GM21423 (cell line): ENCODE data around the gene PTPDC1.
"Not testable (repeated sequence)": the region's sequence is repeated elsewhere in the genome, so short reads cannot be mapped to it uniquely, and the experiment has no call there.

ENCODE experiments used
- ATAC-seq: cut with Tn5 transposase; IDR thresholded peaks from one replicate; pipeline ENCODE4 v1.9.1; 2021; ENCODE audit warnings: mild to moderate bottlenecking, moderate library complexity; ENCODE audit not compliant: unreplicated experiment

PTPDC1 gene

DNA sequence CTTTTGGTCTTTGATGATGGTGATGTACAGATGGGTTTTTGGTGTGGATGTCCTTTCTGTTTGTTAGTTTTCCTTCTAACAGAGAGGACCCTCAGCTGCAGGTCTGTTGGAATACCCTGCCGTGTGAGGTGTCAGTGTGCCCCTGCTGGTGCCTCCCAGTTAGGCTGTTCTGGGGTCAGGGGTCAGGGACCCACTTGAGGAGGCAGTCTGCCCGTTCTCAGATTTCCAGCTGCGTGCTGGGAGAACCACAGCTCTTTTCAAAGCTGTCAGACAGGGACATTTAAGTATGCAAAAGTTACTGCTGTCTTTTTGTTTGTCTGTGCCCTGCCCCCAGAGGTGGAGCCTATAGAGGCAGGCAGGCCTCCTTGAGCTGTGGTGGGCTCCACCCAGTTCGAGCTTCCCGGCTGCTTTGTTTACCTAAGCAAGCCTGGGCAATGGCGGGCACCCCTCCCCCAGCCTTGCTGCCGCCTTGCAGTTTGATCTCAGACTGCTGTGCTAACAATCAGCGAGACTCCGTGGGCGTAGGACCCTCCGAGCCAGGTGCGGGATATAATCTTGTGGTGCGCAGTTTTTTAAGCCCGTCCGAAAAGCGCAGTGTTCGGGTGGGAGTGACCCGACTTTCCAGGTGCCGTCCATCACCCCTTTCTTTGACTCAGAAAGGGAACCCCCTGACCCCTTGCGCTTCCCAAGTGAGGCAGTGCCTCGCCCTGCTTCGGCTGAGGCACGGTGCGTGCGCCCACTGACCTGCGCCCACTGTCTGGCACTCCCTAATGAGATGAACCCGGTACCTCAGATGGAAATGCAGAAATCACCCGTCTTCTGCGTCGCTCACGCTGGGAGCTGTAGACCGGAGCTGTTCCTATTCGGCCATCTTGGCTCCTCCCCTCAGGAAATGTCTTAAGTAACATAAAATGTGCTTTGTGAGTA, 10.2 kb downstream of the PTPDC1 start:
- not testable (repeated sequence) for ATAC-seq

DNA sequence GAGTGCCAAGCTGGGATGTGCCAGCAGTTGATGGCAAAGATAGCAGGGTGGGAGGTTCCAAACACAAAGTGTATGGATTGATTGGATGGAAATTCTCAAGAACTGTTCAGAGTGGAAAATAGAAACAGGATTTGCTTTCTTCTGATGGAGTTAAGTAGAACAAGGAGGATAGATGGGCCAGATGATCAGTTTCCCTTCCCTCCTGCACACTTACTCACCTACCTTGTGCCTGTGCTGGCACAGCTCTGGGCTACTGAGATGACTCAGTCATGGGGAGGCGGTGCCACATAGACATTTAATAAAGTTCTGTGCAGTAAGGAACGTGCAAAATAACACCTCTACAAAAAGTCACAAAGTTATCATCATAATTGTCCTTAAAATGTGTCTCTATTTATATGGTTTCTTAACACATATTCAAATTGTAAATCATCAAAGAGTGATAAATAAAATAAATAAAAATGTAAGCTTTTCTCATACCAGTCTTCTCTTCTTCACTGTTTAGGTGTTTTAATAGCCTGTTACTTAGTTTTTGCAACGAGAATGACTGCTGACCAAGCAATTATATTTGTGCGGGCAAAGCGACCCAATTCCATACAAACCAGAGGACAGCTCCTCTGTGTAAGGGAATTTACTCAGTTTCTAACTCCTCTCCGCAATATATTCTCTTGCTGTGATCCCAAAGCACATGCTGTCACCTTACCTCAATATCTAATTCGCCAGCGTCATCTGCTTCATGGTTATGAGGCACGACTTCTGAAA, 12.7 kb downstream of the PTPDC1 start:
- ATAC-seq: no peak

DNA sequence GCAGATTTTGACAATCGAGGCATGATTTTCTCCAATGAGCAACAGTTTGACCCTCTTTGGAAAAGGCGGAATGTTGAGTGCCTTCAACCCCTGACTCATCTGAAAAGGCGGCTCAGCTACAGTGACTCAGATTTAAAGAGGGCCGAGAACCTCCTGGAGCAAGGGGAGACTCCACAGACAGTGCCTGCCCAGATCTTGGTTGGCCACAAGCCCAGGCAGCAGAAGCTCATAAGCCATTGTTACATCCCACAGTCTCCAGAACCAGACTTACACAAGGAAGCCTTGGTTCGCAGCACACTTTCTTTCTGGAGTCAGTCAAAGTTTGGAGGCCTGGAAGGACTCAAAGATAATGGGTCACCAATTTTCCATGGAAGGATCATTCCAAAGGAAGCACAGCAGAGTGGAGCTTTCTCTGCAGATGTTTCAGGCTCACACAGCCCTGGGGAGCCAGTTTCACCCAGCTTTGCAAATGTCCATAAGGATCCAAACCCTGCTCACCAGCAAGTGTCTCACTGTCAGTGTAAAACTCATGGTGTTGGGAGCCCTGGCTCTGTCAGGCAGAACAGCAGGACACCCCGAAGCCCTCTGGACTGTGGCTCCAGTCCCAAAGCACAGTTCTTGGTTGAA, 13.6 kb downstream of the PTPDC1 start:
- no peak for ATAC-seq

DNA sequence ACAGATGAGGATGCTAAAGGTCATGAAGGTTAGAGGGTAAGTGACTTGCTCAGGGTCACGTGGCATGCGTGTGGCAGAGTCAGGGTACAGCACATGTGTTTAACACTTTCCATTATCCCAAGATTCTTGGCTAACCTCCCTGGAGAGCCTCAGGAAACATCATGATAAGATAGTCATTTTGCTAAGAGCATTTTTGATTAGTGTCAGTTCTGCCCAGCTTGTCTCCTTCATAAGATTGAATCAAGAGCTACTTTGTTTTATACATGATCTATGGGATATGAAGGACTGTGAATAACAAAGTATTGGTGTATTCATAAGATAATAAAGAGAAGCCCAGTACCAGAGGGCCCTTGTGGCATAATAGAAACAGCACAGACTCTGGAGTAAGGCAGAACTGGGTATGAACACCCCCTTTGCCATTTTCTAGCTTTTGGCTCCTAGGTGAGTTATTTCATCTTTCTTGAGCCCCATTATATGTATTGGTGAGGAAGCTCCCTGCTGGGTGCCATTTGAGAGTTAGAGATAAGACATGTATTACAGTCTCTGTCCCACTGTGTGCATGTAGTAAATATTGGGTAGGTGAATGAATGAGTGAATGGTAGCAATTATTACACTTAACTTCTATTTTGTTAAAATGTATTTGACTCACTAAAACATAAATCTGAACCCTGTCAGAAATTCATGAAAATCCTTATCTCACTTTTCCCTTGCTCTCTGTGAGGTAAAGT, 16.1 kb downstream of the PTPDC1 start:
- ATAC-seq: no peak

DNA sequence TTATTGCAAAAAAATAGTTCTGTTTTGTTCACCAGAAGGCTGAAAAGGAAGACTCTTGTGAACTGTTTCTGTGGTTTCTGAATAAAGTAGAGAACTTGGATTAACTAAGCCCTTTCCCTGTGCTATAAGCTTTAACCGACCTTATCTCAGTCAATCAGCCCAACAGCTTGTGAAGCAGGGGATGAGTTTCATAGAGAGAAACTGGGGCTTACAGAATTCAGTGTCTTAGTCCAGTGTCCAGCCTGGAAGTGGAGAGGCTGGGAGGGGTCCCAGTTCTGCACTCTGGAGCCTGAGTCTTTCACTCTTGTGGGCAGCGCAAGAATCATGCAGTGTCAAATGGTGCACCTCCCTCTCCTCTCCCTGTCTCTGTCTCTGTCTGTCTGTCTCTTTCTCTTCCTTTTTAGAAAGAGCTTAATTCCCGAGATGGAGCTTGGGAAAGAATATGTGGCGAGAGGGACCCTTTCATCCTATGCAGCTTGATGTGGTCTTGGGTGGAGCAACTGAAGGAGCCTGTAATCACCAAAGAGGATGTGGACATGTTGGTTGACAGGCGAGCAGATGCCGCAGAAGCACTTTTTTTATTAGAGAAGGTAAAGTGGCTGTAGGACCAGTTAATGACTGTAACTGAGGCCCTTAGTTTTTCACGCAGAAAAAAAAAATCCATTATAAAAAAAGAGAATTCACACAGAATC, 17.0 kb downstream of the PTPDC1 start:
- ATAC-seq: no peak

DNA sequence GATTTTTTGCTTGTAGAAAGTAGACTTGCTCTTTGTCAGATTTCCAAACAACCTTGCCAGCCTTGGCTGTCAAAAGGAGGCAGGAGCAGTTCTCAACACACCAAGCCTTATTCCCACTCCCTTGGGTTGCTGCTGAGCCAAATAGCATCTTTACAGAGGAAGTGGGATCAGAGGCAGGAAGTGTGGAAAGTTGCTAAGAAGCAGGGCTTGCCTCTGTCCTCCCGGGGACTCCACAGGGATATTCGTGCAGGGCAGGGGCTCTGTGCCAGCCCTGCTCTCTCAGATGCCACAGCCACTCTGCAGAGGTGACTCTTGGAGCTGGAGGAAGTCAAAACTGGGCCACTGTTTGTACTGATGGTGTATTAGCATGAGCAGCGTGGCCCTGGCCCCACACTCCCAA, 24.3 kb downstream of the PTPDC1 start:
- no peak for ATAC-seq

DNA sequence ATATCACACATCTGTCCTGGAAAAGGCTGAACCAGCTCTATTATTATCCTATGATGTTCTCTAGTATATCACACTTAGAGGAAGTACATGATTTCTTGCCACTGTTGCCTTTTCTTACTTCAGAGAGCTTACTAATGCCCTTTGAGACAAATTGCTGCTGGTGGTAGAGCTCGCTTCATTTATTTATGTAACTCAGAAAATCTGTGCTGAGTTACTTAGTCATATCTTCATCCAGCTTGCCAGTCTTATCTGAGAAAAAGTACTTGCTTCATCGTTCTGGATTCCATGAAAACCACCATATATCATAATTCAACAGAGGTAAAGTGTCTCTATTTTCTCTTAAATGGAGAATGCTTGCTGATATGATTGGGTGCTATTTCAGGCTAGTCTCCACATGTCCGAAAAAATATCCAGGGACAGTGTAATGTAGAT, 26.6 kb downstream of the PTPDC1 start:
- no peak for ATAC-seq

DNA sequence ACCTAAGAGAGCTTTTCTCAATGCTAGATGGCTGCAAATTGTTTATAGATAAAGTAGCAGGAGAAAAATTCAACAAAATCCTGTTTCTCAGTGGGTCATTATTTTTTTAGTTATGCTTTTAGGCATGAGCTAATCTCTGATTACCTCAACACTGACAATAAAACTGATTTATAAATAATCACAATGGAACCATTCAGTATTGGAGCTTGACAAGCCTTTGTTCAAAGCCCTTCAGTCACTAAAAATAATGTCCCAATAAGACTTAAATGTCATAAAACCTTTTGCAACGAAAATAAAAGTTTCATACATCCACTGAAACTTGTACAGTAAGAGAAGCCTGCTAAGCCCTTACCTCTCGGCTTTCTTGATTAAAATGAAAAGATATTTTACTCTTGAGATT, 27.2 kb downstream of the PTPDC1 start:
- no peak for ATAC-seq

DNA sequence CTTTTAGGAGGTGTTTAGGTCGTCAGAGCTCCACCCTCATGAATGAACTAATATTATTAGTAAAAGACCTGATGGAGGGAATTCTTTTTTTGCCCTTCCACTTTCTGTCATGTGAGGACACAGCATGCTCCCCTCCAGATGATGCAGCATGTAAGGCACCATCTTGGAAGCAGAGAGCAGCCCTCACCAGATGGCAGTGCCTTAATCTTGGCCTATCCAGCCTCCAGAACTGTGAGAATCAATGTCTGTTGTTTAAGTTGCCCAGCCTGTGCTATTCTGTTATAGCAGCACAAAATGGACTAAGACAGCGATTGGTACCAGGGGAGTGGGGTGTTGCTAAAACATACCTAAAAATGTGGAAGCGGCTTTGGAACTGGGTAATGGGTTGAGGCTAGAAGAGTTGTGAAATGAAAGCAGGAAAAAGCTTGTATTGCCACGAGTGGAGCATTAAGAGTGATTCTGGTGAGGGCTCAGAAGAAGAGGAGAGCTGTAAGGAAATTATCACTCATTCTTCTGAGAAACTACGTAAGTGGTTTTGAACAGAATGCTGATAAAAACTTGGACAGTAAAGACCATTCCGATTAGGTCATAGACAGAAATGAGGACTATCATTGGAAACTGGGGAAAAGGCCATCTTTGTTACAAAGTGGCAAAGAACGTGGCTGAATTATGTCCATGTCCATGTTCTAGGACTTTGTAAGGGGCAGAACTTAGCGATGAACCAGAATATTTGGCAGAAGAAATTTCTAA, 28.6 kb downstream of the PTPDC1 start:
- no peak for ATAC-seq

DNA sequence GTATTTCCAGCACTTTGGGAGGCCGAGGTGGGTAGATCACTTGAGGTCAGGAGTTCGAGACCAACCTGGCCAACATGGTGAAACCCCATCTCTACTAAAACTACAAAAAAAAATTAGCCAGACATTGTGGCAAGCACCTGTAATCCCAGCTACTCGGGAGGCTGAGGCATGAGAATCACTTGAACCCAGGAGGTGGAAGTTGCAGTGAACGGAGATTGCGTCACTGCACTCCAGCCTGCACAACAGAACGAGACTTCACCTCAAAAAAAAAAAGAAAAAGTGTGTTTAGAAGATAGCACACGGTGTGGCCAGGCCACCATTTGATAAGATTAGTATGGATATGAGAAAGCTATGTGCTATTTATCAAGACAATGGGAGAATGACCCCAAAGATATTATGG, 35.8 kb downstream of the PTPDC1 start:
- not testable (repeated sequence) for ATAC-seq

DNA sequence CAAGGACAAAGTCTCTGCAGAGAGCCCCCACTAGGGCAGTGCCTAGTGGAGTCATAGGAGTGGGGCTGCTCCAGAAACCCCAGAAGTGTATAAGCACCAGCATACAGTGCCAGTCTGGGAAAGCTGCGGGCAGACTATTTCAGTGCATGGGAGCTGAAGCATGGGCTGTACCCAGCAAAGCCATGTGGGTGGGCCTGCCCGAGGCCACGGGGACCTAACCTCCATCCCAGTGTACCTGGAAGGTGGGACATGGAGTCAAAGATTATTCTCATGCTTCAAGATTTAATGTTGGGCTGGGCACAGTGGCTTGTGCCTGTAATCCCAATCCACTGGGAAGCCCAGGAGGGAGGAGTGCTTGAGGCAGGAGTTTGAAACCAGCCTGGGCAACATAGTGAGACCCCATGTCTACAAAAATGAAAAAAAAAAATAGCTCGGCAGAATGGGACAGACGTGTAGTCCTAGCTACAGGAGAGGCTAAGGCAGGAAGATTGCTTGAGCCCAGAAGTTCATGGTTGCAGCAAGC, 36.7 kb downstream of the PTPDC1 start:
- ATAC-seq: no peak

DNA sequence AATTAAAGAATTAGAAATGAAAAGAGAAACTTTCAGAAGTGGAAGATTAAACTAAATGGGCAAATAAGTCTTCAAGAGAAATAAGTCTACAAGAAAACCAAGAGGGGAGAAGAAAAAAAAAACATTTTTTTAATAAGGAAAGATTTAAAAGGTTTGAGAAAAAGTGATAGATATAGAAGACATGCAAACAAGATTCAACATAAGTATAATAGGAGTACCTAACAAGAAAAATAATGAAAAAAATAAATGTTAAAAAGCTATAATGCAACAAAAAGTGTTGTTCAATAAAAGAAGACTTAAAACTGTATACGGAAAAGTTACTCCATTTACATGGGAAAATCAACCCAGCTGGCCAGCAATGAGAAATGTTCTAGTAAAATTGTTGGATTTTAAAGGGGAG, 42.6 kb downstream of the PTPDC1 start:
- no peak for ATAC-seq

DNA sequence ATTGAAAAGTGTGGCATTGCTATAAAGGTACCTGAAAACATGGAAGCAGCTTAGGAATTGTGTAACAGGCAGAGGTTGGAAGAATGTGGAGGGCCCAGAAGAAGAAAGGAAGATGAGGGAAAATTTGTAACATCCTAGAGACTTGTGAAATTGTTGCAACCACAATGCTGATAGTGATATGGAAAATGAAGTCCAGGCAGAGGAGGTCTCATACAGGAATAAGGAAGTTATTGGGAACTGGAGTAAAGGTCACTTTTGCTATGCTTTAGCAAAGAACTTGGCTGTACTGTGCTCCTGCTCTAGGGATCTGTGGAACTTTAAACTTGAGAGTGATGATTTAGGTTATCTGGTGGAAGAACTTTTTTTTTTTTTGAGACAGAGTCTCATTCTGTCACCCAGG, 43.5 kb downstream of the PTPDC1 start:
- no peak for ATAC-seq

DNA sequence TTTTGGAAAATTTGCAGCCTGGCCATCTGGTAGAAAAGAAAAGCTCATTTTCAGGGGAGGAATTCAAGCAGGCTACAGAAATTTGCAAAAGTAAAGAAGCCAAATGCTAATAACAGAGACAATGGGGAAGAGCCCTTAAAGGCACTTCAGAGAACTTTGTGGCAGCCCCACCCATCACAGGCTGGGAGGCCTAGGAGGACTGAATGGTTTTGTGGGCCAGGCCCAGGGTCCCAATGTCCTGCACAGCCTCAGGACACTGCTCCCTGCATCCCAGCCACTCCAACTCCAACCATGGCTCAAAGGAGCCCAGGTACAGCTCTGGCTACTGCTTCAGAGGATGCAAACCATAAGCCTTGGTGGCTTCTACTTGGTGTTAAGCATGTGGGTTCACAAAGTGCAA, 44.3 kb downstream of the PTPDC1 start:
- no peak for ATAC-seq

DNA sequence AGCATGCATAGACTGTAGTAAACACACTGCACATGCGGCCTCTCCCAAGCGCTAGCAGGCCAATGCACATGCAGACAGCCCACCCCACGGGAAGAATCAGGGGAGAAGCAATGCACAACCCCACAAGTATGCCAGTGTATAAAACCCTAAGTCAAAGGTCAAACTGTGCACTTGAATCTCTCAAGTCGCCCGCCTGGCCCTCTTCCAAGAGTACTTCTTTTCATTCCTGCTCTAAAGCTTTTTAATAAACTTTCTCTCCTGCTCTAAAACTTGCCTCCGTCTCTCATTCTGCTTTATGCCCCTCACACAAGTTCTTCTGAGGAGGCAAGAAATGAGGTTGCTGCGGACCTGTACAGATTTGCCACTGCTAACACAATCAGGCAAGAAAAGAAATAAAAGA, 50.4 kb downstream of the PTPDC1 start:
- ATAC-seq: no peak

DNA sequence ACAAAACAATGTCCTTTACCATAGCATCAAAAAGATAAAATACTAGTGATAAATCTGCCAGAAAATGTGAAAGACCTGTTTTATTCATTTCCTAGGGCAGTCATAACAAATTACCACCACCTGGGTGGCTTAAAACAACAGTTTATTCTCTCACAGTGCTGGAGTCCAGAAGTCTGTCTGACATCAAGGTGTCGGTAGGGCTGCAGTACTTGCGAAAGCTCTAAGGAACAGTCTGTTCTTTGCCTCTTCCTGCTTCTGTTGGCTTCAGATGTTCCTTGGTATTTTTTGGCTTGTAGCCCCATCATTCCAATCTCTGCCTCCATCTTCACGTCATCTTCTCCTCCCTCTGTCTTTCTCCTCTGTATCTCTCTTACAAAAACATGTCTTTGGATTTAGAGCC, 51.0 kb downstream of the PTPDC1 start:
- ATAC-seq: no peak

DNA sequence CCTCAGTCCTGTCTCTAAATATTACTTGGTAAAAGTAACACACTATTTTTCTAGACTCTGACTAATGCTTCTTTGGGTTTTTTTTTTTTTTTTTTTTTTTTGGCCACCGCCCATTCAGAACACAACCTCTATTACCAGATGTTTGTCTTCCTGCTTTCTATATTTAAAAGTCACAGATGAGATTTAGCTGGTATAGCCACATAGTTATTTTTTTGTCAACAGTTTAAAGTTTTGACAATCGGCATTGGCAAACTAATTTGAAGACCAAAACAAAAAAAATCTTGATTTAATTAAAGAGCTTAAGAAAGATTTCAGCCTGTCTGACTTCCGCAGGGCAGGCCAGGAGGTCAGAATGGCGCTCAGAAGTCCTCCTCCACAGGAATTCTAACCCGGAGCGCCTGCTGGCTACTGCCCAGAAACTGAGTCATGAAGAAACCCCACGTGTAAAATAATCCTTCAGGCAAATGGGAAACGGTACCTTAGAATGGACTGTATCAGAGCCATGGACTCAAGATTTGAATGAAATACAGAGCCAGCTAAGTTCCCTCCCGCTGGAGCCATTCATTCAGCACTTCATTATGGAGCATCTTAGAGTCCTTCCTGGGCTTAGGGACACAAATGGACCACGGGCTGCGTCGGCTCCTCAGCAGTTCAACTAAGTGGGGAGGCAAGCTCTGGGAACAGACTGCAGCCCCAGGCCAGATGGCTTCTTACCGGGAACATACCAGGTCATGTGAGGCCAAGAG, 55.6 kb downstream of the PTPDC1 start:
- no peak for ATAC-seq

DNA sequence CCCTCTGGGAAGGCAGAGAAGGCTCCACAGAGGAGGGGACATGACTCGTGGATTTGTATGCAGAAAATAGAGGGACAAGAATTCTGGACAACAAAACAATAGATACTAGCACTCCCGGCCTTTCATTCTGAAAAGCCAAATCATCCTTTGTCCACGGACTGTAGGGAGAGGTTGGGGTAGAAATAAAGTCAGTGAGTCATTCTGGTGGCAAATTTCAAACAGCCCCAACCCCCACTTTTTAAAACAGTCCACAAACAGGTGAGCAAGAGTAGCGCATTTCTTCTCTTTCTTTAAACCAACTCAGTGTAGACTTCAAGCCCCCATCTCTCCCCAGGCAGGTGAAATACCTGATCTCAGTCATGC, 56.1 kb downstream of the PTPDC1 start:
- ATAC-seq: no peak
